Right ventricle myocardium inferior (tissue), 1 donor: ENCODE results near the gene DNAJC13. TPM values are rescaled to one million over a fixed set of nuclear protein-coding genes. Genes with fewer than 3 reads are reported as not detected.

ENCODE experiments used
- ATAC-seq: fragments of 200-7000 bp; cut with Tn5 transposase; one replicate; pipeline ENCODE4 v1.9.1; 2020; ENCODE audit warnings: mild to moderate bottlenecking, moderate library complexity
- DNase-seq: peaks from one replicate; pipeline ENCODE4 v3.0.0; 2021; ENCODE audit errors: missing footprints
- intact Hi-C: fragments of 100-400 bp; cut with DNase I; formaldehyde crosslinking; loops from one replicate; pipeline ENCODE4 v1.11.0; 2022
- total RNA-seq: library from RNA; stranded (reverse); fragmentation: NEBNext Ultra II Directional; extraction: Animal tissue kit (Norgen Biotek cat#: 25700); gene quantifications from one replicate; pipeline ENCODE4 v1.2.1, GENCODE V29; 2021
- donor health status: DM: no; HTN: yes; CAD: no; lungs with severe emphysema.

The DNAJC13 gene
- total RNA-seq, 1 donor from 2014 or later = 28.1 TPM

GRCh38 chr3:132399054-132399929 lies 18.0 kb upstream of the DNAJC13 start:
- intact Hi-C loops = loop anchor here (1.0 to 5.0 kb wide), 2 partner anchors 47 to 142 kb away; no protein-coding TSS in a partner anchor
- DNase-seq (no peak), ATAC-seq (peak; percentile 50)

GRCh38 chr3:132401255-132401654 lies 16.0 kb upstream of the DNAJC13 start:
- ATAC-seq (no peak), DNase-seq (no peak)
- intact Hi-C loops = no loop called here

- intact Hi-C loops = no loop called here
- ATAC-seq (peak; percentile 42), DNase-seq (no peak)
These were observed 13.0 kb upstream of the DNAJC13 start for GRCh38 chr3:132404276-132404675.

- ATAC-seq (peak; percentile 20), DNase-seq (no peak)
- intact Hi-C loops = no loop called here
These were observed 12.1 kb upstream of the DNAJC13 start for GRCh38 chr3:132405188-132405587.

- DNase-seq = no peak
- no peak for ATAC-seq
- intact Hi-C loops = no loop called here
These were observed 11.5 kb upstream of the DNAJC13 start for GRCh38 chr3:132405609-132406299.

- DNase-seq = no peak
- intact Hi-C loops = no loop called here
- ATAC-seq = no peak
These were observed 10.7 kb upstream of the DNAJC13 start for GRCh38 chr3:132406587-132406986.

GRCh38 chr3:132407025-132407424 lies 10.3 kb upstream of the DNAJC13 start:
- DNase-seq = no peak
- intact Hi-C loops = no loop called here
- ATAC-seq = no peak

GRCh38 chr3:132414841-132415240 lies 2.5 kb upstream of the DNAJC13 start:
- ATAC-seq (no peak), DNase-seq (no peak)
- intact Hi-C loops = no loop called here

- DNase-seq = no peak
- intact Hi-C loops = no loop called here
- no peak for ATAC-seq
These were observed 1.1 kb upstream of the DNAJC13 start for GRCh38 chr3:132416161-132416560.

GRCh38 chr3:132417695-132418411 lies 551 bp downstream of the DNAJC13 start:
- intact Hi-C loops = no loop called here
- ATAC-seq = peak; percentile 52
- DNase-seq = peak; percentile 87

- ATAC-seq (no peak), DNase-seq (no peak)
- intact Hi-C loops = no loop called here
These were observed 1.6 kb downstream of the DNAJC13 start for GRCh38 chr3:132418916-132419315.

- no peak for DNase-seq
- intact Hi-C loops = no loop called here
- no peak for ATAC-seq
These were observed 4.5 kb downstream of the DNAJC13 start for GRCh38 chr3:132421832-132422231.

- DNase-seq = no peak
These were observed 5.2 kb downstream of the DNAJC13 start for GRCh38 chr3:132422531-132422930.

GRCh38 chr3:132432639-132433038 lies 15.3 kb downstream of the DNAJC13 start:
- ATAC-seq (no peak), DNase-seq (no peak)
- intact Hi-C loops = no loop called here

More at GRCh38 chr3:132422531-132422930, 5.2 kb downstream of the DNAJC13 start:
- intact Hi-C loops = no loop called here
- no peak for ATAC-seq

GRCh38 chr3:132433121-132433520 lies 15.8 kb downstream of the DNAJC13 start:
- intact Hi-C loops = no loop called here
- DNase-seq = no peak
- ATAC-seq = no peak

GRCh38 chr3:132435224-132435910 lies 18.1 kb downstream of the DNAJC13 start:
- intact Hi-C loops = no loop called here
- DNase-seq = no peak
- no peak for ATAC-seq

GRCh38 chr3:132435911-132436425 lies 18.7 kb downstream of the DNAJC13 start:
- intact Hi-C loops = no loop called here
- ATAC-seq (no peak), DNase-seq (no peak)

GRCh38 chr3:132443421-132443820 lies 26.1 kb downstream of the DNAJC13 start:
- no peak for DNase-seq
- intact Hi-C loops = no loop called here
- no peak for ATAC-seq

GRCh38 chr3:132444383-132444782 lies 27.1 kb downstream of the DNAJC13 start:
- ATAC-seq = no peak
- intact Hi-C loops = no loop called here
- no peak for DNase-seq
